GM12873 (cell line): Measurements from ENCODE around the gene ANKRD27.

Source experiments
- CTCF ChIP-seq: IDR thresholded peaks from 2 replicates; pipeline ENCODE4 v1.5.1; 2012; ENCODE audit warnings: low read depth, mild to moderate bottlenecking, moderate library complexity, low read length, control low read depth; ENCODE audit not compliant: insufficient read depth; ENCODE audit errors: missing control alignments

The ANKRD27 gene

GRCh38 chr19:32631381-32631780, 43.6 kb downstream of the ANKRD27 start:
- TF ChIP-seq CTCF, result no peak

GRCh38 chr19:32630338-32630737, 44.6 kb downstream of the ANKRD27 start:
- TF ChIP-seq CTCF, result no peak

GRCh38 chr19:32627714-32628270, 47.2 kb downstream of the ANKRD27 start:
- no peak for TF ChIP-seq CTCF

DNA sequence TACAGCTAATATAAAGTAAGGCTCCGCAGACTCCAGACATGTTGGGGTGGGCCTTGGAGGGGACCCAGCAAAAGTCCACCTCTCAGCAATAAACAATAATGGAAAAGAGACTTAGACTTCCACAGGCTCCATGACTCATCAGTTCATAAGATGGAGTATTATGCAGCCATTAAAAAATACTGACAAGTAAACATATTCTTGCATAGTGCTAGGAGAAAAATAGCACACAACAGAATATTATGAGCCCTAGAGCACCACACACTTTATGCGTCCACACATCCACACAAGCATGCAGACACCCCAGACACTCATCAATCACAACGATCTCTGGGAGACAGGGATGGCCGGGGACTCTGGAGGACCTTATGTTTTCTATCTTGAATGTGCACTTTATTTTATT, 48.0 kb downstream of the ANKRD27 start:
- no peak for TF ChIP-seq CTCF

GRCh38 chr19:32624410-32624809, 50.6 kb downstream of the ANKRD27 start:
- TF ChIP-seq CTCF, result no peak

- TF ChIP-seq CTCF, result no peak
These were observed 53.0 kb downstream of the ANKRD27 start for GRCh38 chr19:32622002-32622401.

DNA sequence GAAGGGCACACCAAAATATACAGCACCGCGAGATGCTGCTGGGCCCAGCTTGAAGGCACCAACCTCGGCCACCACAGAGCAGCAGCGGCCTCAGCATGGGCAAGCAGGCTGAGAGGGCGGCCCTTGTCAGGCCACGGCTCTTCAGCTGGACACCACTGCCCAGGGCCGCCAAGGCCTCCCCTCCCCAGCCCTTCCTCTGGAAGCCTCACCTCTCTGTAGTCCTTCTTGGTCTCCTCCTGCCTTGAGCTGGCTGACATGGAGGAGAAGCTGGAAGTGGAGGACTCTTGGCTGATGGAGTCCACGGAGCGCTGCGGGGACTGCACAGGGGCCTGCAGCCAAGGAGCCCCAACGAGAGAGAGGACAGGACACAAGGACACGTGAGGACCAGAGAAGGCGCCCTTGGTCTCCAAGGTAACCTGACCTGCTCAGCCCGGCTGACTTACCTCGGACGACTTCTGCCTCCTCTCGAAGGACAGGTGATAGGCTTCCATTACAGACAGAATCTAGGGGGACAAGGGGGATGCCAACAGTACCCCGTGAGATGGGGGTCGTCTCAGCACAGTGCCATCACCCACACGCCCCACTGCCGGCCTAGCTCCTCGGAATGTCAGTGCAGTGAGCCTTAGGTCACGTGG, 55.8 kb downstream of the ANKRD27 start:
- TF ChIP-seq CTCF, result no peak

DNA sequence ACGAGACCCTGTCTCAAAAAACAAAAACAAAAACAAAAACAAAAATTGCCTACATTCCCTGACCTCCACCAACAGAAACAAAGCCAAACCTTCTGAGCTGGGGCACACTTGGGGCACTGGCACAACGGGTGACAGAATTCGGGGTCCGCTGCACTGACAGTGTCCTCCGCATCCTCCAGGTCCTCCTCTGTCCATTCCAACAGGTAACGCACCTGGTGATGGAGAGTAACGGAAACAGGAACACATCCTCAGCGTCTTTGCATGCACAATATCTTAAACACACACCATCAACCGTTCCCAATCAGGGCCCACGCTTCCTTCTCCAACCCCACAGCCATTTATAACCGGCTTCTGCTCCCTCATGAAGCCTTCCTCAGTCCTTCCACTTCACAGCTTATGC, 59.4 kb downstream of the ANKRD27 start:
- TF ChIP-seq CTCF, result no peak
